Effector memory CD4-positive, alpha-beta T cell (primary cell): ENCODE measurements around the gene SLC17A5.
"Not testable (repeated sequence)": the region's sequence is repeated elsewhere in the genome, so short reads cannot be mapped to it uniquely, and the experiment has no call there.

ENCODE experiments used
- DNase-seq, 3 donors: peaks; one replicate each; pipeline ENCODE4 v3.0.0-alpha.2; 2020
- H3K27ac ChIP-seq: 2 replicates; pipeline ENCODE4 v1.7.0; 2013; ENCODE audit warnings: mild to moderate bottlenecking, low read length, moderate library complexity; ENCODE audit not compliant: insufficient read depth, poor library complexity, severe bottlenecking
- H3K27me3 ChIP-seq: replicated peaks from 2 replicates; pipeline ENCODE4 v1.7.0; 2013; ENCODE audit warnings: mild to moderate bottlenecking, low read length; ENCODE audit not compliant: insufficient read depth, control insufficient read depth, poor library complexity, severe bottlenecking
- H3K36me3 ChIP-seq: 2 replicates; pipeline ENCODE4 v1.7.0; 2013; ENCODE audit warnings: mild to moderate bottlenecking, low read length, moderate library complexity; ENCODE audit not compliant: control insufficient read depth, insufficient read depth
- H3K4me1 ChIP-seq: 2 replicates; pipeline ENCODE4 v1.7.0; 2013; ENCODE audit warnings: low read length, mild to moderate bottlenecking; ENCODE audit not compliant: control insufficient read depth, insufficient read depth, poor library complexity, severe bottlenecking
- H3K4me3 ChIP-seq: 2 replicates; pipeline ENCODE4 v1.7.0; 2013; ENCODE audit warnings: low read length, low read depth, mild to moderate bottlenecking; ENCODE audit not compliant: insufficient read depth, poor library complexity, severe bottlenecking
- H3K9me3 ChIP-seq: 2 replicates; pipeline ENCODE4 v1.7.0; 2013; ENCODE audit warnings: mild to moderate bottlenecking, low read length, moderate library complexity; ENCODE audit not compliant: control insufficient read depth

SLC17A5 gene

GRCh38 chr6:73624896-73625295, 28.9 kb downstream of the SLC17A5 start:
- Histone ChIP-seq H3K27ac (no peak overlapping the region), H3K4me1 (no peaks in the 10 kb centered on the region), H3K36me3 (peaks cover 4% of the 10 kb centered on the region), H3K9me3 (no peaks in the 10 kb centered on the region), H3K4me3 (no peak overlapping the region), H3K27me3 (no peaks in the 10 kb centered on the region)
- DNase-seq, result no peak

GRCh38 chr6:73623480-73623879, 30.3 kb downstream of the SLC17A5 start:
- not testable (repeated sequence) for H3K4me3 ChIP-seq, DNase-seq, H3K36me3 ChIP-seq, H3K27me3 ChIP-seq, H3K9me3 ChIP-seq, H3K4me1 ChIP-seq, H3K27ac ChIP-seq

GRCh38 chr6:73618082-73618481, 35.7 kb downstream of the SLC17A5 start:
- not testable (repeated sequence) for H3K9me3 ChIP-seq, DNase-seq, H3K27me3 ChIP-seq, H3K4me1 ChIP-seq, H3K27ac ChIP-seq, H3K4me3 ChIP-seq
- H3K36me3 ChIP-seq, result peaks cover 12% of the 10 kb centered on the region

- peaks cover 3% of the 10 kb centered on the region for H3K4me1 ChIP-seq
- H3K27me3 ChIP-seq, result no peaks in the 10 kb centered on the region
- no peak overlapping the region for H3K27ac ChIP-seq
- no peak overlapping the region for H3K4me3 ChIP-seq
- H3K9me3 ChIP-seq, result no peaks in the 10 kb centered on the region
- DNase-seq, result no peak
- peaks cover 8% of the 10 kb centered on the region for H3K36me3 ChIP-seq
These were observed 39.0 kb downstream of the SLC17A5 start for GRCh38 chr6:73614802-73615201.

- Histone ChIP-seq H3K36me3 (peaks cover 16% of the 10 kb centered on the region), H3K9me3 (no peaks in the 10 kb centered on the region), H3K27ac (no peak overlapping the region), H3K4me1 (peaks cover 3% of the 10 kb centered on the region), H3K27me3 (no peaks in the 10 kb centered on the region), H3K4me3 (no peak overlapping the region)
- no peak for DNase-seq
These were observed 39.8 kb downstream of the SLC17A5 start for GRCh38 chr6:73613806-73614536.

GRCh38 chr6:73612611-73613010, 41.2 kb downstream of the SLC17A5 start:
- Histone ChIP-seq H3K4me1 (peaks cover 3% of the 10 kb centered on the region), H3K36me3 (peaks cover 26% of the 10 kb centered on the region), H3K27ac (no peak overlapping the region), H3K9me3 (no peaks in the 10 kb centered on the region), H3K4me3 (no peak overlapping the region), H3K27me3 (no peaks in the 10 kb centered on the region)
- DNase-seq, result no peak

GRCh38 chr6:73610444-73611275, 43.1 kb downstream of the SLC17A5 start:
- H3K27ac ChIP-seq, result no peak overlapping the region
- H3K4me3 ChIP-seq, result no peak overlapping the region
- no peaks in the 10 kb centered on the region for H3K9me3 ChIP-seq
- DNase-seq, result no peak
- peaks cover 31% of the 10 kb centered on the region for H3K36me3 ChIP-seq
- peaks cover 3% of the 10 kb centered on the region for H3K4me1 ChIP-seq
- H3K27me3 ChIP-seq, result no peaks in the 10 kb centered on the region

- DNase-seq, result no peak
- Histone ChIP-seq H3K4me1 (peaks cover 3% of the 10 kb centered on the region), H3K36me3 (peaks cover 31% of the 10 kb centered on the region), H3K27ac (no peak overlapping the region), H3K27me3 (no peaks in the 10 kb centered on the region), H3K4me3 (no peak overlapping the region), H3K9me3 (no peaks in the 10 kb centered on the region)
These were observed 45.0 kb downstream of the SLC17A5 start for GRCh38 chr6:73608761-73609160.

- Histone ChIP-seq H3K9me3 (no peaks in the 10 kb centered on the region), H3K4me1 (peaks cover 3% of the 10 kb centered on the region), H3K27me3 (no peaks in the 10 kb centered on the region), H3K4me3 (no peak overlapping the region), H3K36me3 (peaks cover 35% of the 10 kb centered on the region), H3K27ac (no peak overlapping the region)
- no peak for DNase-seq
These were observed 47.4 kb downstream of the SLC17A5 start for GRCh38 chr6:73606428-73606827.

- no peak overlapping the region for H3K27ac ChIP-seq
- no peak overlapping the region for H3K4me3 ChIP-seq
- H3K27me3 ChIP-seq, result no peaks in the 10 kb centered on the region
- no peaks in the 10 kb centered on the region for H3K4me1 ChIP-seq
- peaks cover 31% of the 10 kb centered on the region for H3K36me3 ChIP-seq
- H3K9me3 ChIP-seq, result no peaks in the 10 kb centered on the region
- no peak for DNase-seq
These were observed 49.3 kb downstream of the SLC17A5 start for GRCh38 chr6:73604461-73604860.
